H1 (cell line): Measurements from ENCODE around the gene NRIP2.

Experiments
- EZH2 ChIP-seq: fragments of 200-600 bp; sonication (generic); IDR thresholded peaks from 2 replicates; pipeline ENCODE4 v1.7.1; 2012; ENCODE audit warnings: low read depth, mild to moderate bottlenecking, moderate library complexity, low read length, inconsistent platforms; ENCODE audit not compliant: severe bottlenecking
- JUN ChIP-seq: IDR thresholded peaks from 2 replicates; pipeline ENCODE4 v1.6.1; 2011; ENCODE audit warnings: low read depth, mild to moderate bottlenecking, improper control_type of control experiment, low read length
- POLR2A ChIP-seq, 2 experiments: IDR thresholded peaks; 1 replicate in 1 of 2; 2 replicates in 1 of 2; pipeline ENCODE4 v1.6.1; 2011; ENCODE audit warnings: low read depth in 2 of 2, low read length in 2 of 2, mild to moderate bottlenecking in 2 of 2; ENCODE audit errors: control extremely low read depth in 1 of 2
- RFX5 ChIP-seq: IDR thresholded peaks from 2 replicates; pipeline ENCODE4 v1.6.1; 2011; ENCODE audit warnings: low read depth, low read length, improper control_type of control experiment, borderline replicate concordance
- RXRA ChIP-seq: IDR thresholded peaks from 2 replicates; pipeline ENCODE4 v1.6.1; 2011; ENCODE audit warnings: low read depth, mild to moderate bottlenecking, low read length, moderate library complexity; ENCODE audit not compliant: insufficient read depth
- TF ChIP-seq, protein P1 (sequence below), 3 experiments: IDR thresholded peaks; 1 replicate in 2 of 3; 2 replicates in 1 of 3; pipeline versions ENCODE4 v1.5.1 to v1.6.1; 2011; ENCODE audit warnings: low read length in 3 of 3, mild to moderate bottlenecking in 3 of 3, inconsistent platforms in 2 of 3, low read depth in 1 of 3, moderate library complexity in 1 of 3; ENCODE audit not compliant: insufficient read depth in 1 of 3; ENCODE audit errors: control extremely low read depth in 1 of 3

DNA sequence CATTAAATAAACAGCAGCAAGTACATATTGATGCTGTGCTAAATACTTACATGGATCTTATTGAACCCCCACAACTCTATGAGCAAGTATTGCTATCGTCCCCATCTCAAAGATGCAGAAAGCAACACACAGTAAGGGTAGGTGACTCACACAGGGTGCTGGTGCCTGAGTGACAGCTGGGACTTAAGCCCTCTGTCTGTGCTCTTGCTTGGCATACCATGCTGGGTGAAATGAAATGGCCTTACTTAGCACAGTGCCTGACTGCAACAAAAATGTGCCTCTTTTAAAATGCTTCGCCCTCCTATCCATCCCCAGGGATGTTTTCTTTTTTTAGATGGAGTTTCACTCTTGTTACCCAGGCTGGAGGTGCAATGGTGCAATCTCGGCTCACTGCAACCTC is 21.2 kb upstream of the NRIP2 start:
- TF ChIP-seq, protein P1, sequence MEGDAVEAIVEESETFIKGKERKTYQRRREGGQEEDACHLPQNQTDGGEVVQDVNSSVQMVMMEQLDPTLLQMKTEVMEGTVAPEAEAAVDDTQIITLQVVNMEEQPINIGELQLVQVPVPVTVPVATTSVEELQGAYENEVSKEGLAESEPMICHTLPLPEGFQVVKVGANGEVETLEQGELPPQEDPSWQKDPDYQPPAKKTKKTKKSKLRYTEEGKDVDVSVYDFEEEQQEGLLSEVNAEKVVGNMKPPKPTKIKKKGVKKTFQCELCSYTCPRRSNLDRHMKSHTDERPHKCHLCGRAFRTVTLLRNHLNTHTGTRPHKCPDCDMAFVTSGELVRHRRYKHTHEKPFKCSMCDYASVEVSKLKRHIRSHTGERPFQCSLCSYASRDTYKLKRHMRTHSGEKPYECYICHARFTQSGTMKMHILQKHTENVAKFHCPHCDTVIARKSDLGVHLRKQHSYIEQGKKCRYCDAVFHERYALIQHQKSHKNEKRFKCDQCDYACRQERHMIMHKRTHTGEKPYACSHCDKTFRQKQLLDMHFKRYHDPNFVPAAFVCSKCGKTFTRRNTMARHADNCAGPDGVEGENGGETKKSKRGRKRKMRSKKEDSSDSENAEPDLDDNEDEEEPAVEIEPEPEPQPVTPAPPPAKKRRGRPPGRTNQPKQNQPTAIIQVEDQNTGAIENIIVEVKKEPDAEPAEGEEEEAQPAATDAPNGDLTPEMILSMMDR (IDR thresholded peaks at IDR 0.05; ENCODE audit: control extremely low read depth in 1 of 3, insufficient read depth in 1 of 3, low read depth in 1 of 3, low read length in 3 of 3) = no peak
- TF ChIP-seq POLR2A (IDR thresholded peaks at IDR 0.05; ENCODE audit: control extremely low read depth in 1 of 2, low read depth in 2 of 2, low read length in 2 of 2) (no peak), RFX5 (no peak), JUN (no peak), EZH2 (no peak), RXRA (no peak)
